ENCODE measurements around the gene EPS8.

EPS8 gene

GRCh38 chr12:15789220-15790171 lies at the start of gene EPS8:
TSS of gene EPS8 (minus strand) at chr12:15789388. CDS start at chr12:15682951, 106,437 bp downstream.
- peak; percentile 79 for DNase-seq

- DNase-seq: no peak
Observed at GRCh38 chr12:15837141-15837790, 48.1 kb upstream of the EPS8 start.

GRCh38 chr12:15834575-15834974 lies 45.4 kb upstream of the EPS8 start:
- no peak for DNase-seq

DNA sequence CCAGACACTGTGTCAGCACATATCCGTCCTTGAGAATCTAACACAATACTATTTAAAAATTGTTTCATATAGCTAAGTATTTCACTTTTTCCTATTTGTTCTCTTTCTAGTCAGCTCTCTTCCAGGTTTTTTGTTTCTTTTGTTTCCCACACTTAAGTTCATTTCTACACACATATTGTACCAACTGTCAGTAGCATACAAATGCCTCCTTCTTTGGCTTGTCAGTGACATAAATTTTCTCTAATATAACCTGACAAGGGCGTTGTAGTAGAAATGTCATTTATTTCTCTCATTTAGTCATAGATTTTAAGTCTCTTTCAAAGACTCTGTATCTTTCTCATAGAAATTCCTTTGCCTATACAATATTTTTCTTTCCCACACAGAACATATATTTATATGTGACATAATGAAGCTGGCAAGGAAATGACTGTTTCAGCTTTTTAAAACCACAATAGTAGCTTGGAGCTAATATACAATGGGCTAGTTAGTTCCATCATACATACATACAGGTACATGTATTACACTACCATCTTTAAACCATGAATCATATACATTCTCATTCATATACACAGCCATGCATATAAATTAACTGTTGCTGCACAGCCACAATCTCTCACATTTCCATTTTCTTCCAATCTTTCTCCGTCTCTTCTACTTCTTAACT lies 42.3 kb upstream of the EPS8 start:
- DNase-seq: no peak

GRCh38 chr12:15830538-15830937 lies 41.4 kb upstream of the EPS8 start:
- no peak for DNase-seq

DNA sequence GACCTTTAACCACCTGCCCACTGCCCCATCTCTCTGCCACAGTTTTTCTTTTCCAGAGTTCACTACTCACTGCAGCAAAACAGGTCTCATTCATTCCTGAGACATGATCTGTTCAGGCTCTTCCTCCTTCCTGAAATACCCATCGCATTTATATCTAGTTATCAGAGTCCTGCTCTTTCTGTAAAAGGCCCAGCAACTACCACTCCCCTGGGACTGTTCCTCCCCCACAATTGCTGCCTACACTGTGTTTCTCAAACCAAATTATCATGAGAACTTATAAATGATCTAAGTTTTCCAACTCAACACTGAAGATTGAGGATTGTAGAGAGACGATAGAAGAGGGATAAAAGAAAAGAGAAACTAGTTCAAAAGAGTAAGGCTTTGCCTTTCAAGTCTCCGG lies 40.8 kb upstream of the EPS8 start:
- no peak for DNase-seq

DNA sequence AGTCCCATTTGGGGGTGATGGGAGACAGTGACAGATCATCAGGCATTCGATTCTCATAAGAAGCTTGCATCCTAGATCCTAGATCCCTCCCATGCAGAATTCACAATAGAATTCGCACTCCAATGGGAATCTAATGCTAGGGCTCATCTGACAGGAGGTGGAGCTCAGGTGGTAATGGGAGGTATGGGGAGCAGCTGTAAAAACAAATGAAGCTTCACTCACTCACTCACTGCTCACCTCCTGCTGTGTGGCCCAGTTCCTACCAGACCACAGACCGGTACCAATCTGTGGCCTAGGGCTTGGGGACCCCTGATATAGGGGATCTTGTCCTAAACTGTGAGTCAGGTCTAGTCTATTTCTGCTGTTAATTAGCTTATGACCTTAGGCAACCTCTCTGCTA lies 40.1 kb upstream of the EPS8 start:
- no peak for DNase-seq

DNA sequence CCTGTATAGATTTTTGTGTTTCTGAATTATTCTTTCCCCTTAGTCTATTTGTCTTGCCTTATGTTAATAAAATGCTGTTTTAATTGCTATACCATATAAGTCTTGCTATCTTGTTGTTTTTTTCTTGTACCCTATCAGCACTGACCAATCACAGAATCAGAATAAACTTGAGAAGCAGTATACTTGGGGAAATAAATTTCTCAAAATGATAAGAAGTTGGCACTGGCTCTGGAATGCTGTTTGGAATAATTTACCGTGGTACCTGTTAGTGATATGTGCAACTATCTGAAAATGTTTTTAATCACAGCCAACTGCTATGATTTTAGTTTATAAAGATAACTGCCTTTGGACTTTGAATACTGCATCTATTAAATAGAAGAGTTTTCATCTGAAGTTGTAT lies 37.9 kb upstream of the EPS8 start:
- DNase-seq: no peak

GRCh38 chr12:15824516-15824915 lies 35.3 kb upstream of the EPS8 start:
- no peak for DNase-seq

GRCh38 chr12:15823360-15824128 lies 34.4 kb upstream of the EPS8 start:
- no peak for DNase-seq

DNA sequence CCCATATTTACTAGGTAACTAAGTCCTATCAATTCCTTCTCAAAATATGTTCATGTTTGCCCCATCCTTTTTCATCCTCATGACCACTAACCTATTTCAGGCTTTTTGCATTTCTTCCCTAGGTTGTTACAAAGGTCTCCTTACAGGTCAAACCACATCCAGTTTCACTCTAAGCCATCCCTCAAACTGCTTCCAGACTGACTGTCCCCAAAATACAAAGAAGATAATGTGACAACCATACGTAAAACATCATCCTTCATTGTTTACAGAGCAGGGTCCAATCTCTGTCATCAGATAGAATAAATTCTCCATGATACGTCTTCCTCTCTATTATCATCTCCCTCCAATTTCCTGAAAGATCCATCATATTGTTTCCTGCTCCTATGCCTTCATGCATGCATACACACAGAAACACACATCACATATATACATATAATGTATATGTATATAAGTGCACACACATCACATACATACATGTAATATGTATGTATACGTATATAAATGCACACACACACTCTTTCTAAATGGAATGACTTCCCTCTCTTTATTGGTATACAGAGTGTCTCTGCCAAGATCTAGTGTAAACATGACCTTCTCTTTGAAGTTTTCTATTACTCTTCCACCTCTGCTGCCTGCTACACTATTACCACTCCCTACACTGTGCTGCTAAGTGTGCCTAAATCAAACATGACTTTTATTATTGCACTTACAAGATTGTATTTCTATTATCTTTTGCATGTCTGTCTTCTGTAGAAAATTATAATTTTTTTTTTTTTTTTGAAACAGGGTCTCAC lies 30.7 kb upstream of the EPS8 start:
- no peak for DNase-seq

- DNase-seq: no peak
Observed at GRCh38 chr12:15818418-15818817, 29.2 kb upstream of the EPS8 start.

DNA sequence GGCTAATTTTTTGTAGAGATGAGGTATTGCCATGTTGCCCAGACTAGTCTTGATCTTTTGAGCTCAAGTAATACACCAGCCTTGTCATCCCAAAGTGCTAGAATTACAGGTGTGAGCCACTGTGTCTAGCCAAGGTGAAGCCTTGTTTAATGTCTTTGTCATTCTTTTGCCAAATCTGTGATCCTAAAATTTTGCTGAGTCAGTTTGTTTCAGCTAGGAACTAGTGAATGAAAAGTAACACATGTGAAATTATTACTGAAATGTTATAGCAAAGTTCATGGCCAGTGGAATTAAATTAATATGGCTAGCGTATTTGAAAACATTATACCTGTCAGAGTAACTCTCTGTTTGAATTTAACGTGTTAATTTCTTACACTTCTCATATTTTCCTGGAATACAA lies 26.5 kb upstream of the EPS8 start:
- DNase-seq: no peak

DNA sequence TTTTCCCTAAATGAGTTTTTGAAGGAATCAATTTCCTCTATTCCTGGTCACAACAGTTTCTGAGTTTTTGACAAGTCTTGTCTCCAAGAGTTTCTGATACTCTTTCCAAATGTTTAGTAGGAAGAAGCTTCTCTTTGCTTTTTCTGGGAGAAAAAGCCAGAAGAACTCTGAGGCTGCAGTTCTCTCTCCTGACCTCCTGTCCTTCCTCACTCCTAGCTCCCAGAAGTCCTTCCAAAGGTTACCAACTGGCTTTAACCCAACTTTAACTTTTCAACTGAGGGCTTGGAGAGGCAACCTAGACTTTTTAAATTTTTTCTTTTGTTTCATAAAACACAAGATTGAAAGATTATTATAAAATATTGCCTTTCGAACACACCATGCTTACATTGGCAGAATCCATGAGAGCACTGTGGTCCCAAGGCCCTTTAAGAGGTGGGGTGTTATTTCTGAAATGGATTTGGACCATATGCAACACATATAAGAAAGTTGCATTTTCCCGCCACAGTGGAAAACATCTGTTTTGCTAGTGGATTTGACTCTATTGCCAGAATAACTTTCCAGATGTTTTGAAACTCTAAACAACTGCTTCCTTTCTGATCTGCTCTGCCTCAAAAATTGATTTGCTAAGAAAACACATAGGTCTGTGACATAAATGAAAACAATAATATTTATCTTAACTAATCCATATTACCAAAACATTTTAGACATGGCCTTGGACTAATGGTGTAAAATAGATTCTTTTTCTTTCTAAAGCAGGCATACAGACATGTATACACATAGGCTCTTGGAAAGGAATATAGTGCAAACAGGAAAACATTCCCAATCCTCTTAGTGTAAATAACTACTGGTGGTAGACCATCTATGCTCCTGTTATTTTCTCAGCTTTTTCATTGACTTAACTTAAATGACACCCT lies 22.3 kb upstream of the EPS8 start:
- no peak for DNase-seq

DNA sequence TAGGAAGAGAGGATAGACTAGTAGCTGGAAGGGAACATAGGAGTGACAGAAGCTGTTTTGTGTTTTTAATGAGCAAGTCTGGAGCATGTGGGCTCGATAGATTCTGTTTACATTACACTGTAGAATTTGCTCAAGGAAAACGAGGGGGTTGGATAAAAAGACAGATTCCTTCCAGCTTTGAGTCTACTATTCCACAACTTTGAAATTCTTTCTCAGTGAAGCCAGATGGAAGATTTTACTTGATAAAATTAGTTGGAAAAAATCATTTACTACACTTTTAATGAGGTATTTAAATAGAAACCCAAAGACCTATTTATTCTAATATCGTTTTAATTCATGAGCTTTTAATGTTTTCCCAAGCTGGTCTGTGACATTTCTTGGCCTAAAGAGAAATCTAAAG lies 19.5 kb upstream of the EPS8 start:
- DNase-seq: no peak

GRCh38 chr12:15808250-15808649 lies 19.1 kb upstream of the EPS8 start:
- no peak for DNase-seq

- DNase-seq: no peak
Observed at GRCh38 chr12:15806826-15807225, 17.6 kb upstream of the EPS8 start.

- no peak for DNase-seq
Observed at GRCh38 chr12:15801770-15802744, 12.9 kb upstream of the EPS8 start.

- no peak for DNase-seq
Observed at GRCh38 chr12:15800278-15800677, 11.1 kb upstream of the EPS8 start.

- DNase-seq: no peak
Observed at GRCh38 chr12:15797818-15798217, 8.6 kb upstream of the EPS8 start.

Measured in activated CD4-positive, CD25-positive, alpha-beta regulatory T cell treated with anti-CD3 and anti-CD28 coated beads, Interleukin-2, amount 50 U/mL, for 72 hours (primary cell).